Epithelial cell of esophagus (primary cell): Measurements from ENCODE around the gene SMIM41.

ENCODE experiments used
- DNase-seq: peaks from one replicate; pipeline ENCODE4 v3.0.0; 2010; ENCODE audit warnings: low read depth
- H3K4me3 ChIP-seq: 2 replicates; pipeline ENCODE4 v1.5.1; 2011; ENCODE audit warnings: mild to moderate bottlenecking, low read length, control low read depth
- TF ChIP-seq, protein P1 (sequence below): IDR thresholded peaks from 2 replicates; pipeline ENCODE4 v1.5.1; 2011; ENCODE audit warnings: low read depth, mild to moderate bottlenecking, low read length, control low read depth, inconsistent platforms; ENCODE audit not compliant: insufficient read depth; ENCODE audit errors: missing control alignments

SMIM41 gene

DNA sequence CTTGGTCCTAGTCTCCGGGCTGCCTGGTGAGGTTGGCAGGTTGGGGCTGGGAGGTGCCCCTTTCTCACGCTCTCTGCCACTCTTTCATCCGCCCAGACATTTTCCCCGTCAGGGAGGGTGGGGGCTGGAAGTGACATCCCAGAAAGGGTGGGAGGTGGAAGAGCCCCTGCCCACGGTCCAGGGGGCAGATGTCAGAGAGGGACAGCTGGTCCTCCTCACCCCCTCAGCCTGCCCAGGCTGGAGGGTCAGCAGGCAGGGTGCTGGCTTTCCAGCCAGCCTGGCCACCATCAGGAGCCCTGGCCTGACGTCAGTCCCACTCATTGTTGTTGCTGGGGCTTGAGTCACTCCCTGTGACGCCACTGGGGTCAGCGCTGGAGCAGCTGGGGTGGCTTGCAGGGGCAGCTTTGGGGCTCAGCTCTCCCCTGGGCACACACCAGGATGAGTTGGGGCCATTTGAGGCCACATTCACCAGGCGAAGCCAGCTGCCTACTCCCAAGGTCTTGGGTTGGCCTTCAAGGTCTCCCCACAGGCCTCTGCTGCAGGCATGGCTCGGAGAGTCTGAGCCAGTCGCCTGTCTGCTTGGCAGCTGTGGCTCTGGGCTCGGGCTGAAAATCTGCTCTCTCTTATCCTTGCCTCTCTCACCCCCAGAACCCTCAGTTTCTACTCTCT is 15.4 kb upstream of the SMIM41 start:
- TF ChIP-seq, protein P1, sequence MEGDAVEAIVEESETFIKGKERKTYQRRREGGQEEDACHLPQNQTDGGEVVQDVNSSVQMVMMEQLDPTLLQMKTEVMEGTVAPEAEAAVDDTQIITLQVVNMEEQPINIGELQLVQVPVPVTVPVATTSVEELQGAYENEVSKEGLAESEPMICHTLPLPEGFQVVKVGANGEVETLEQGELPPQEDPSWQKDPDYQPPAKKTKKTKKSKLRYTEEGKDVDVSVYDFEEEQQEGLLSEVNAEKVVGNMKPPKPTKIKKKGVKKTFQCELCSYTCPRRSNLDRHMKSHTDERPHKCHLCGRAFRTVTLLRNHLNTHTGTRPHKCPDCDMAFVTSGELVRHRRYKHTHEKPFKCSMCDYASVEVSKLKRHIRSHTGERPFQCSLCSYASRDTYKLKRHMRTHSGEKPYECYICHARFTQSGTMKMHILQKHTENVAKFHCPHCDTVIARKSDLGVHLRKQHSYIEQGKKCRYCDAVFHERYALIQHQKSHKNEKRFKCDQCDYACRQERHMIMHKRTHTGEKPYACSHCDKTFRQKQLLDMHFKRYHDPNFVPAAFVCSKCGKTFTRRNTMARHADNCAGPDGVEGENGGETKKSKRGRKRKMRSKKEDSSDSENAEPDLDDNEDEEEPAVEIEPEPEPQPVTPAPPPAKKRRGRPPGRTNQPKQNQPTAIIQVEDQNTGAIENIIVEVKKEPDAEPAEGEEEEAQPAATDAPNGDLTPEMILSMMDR, result no peak
- peak; percentile 29 for DNase-seq
- H3K4me3 ChIP-seq, result no peak overlapping the region

GRCh38 chr12:52066346-52067080 is 13.0 kb upstream of the SMIM41 start:
- TF ChIP-seq, protein P1, result no peak
- DNase-seq, result no peak
- no peak overlapping the region for H3K4me3 ChIP-seq

GRCh38 chr12:52067081-52067374 is 12.5 kb upstream of the SMIM41 start:
- TF ChIP-seq, protein P1, result no peak

GRCh38 chr12:52069327-52070184 is 9.9 kb upstream of the SMIM41 start, which contains the start of gene ATG101:
TSS of gene ATG101 (plus strand) at chr12:52069978. CDS start at chr12:52073651, 3,673 bp downstream.
- DNase-seq, result peak; percentile 96
- H3K4me3 ChIP-seq, result peak within 1 kb of the TSS; percentile 95
- TF ChIP-seq, protein P1, result peak; percentile 83

More at GRCh38 chr12:52067081-52067374, 12.5 kb upstream of the SMIM41 start:
- no peak overlapping the region for H3K4me3 ChIP-seq
- DNase-seq, result no peak

- DNase-seq, result peak; percentile 34
- TF ChIP-seq, protein P1, result no peak
- H3K4me3 ChIP-seq, result peak overlapping the region; percentile 95
Measured at GRCh38 chr12:52070185-52070925, 9.1 kb upstream of the SMIM41 start.
